ENCODE data around the gene ZNF580. TPM values are rescaled to one million over a fixed set of nuclear protein-coding genes. Genes with fewer than 3 reads are reported as not detected.
A peak's percentile ranks its signal among the peaks of the same experiment; 100 is the strongest.

ZNF580 gene
- total and polyA plus RNA-seq, 2 of the 13 experiments (the other 11 are each of a cell fraction or from before 2014, with no cell fraction given) = 4.4 to 6.0 TPM

GRCh38 chr19:55638864-55639359 is 1.9 kb upstream of the ZNF580 start:
- no peaks in the 10 kb centered on the region for H3K9me3 ChIP-seq (ENCODE audit: low read length)
- H3K79me2 ChIP-seq (ENCODE audit: insufficient read depth, low read length) = peaks cover 40% of the 10 kb centered on the region
- peak; percentile 66 for DNase-seq (ENCODE audit: low spot score)
- FAIRE-seq = peak; percentile 80
- H3K4me2 ChIP-seq (ENCODE audit: low read depth, low read length) = no peak overlapping the region
- H3K4me3 ChIP-seq (replicated peaks in 1 of 3; ENCODE audit: insufficient read depth in 1 of 3, low read depth in 2 of 3, low read length in 3 of 3) = peak overlapping the region in 1 of 3 experiments; percentile 4; a peak in 2 of 6 replicates
- intact Hi-C loops (cut with micrococcal nuclease; ENCODE audit: unreplicated experiment) = loop anchor here (10.0 kb wide), 1 partner anchor 54 kb away; the partner anchor contains the start of gene ZNF579
- no peaks in the 10 kb centered on the region for H3K36me3 ChIP-seq (replicated peaks in 1 of 2; ENCODE audit: control insufficient read depth in 1 of 2, insufficient read depth in 2 of 2, low read length in 2 of 2)
- H3K9ac ChIP-seq (ENCODE audit: insufficient read depth, low read depth, low read length) = no peak overlapping the region
- CTCF ChIA-PET (ENCODE audit: low intra/inter-chr PET ratio, low total read pairs) = no interaction called here
- POLR2A ChIA-PET = interaction anchor here (1.0 to 1.5 kb wide), 3 partner anchors 12 to 33 kb away, joined by 3 to 5 read pairs (median 4); partner anchors contain the start of genes ZNF784 and ZNF865
- no peaks in the 10 kb centered on the region for H4K20me1 ChIP-seq (ENCODE audit: insufficient read depth, low read length)
- peaks cover 51% of the 10 kb centered on the region for H3K4me1 ChIP-seq (ENCODE audit: insufficient read depth, low read length)
- ATAC-seq = peak; percentile 6; the same call in 2 of the 3 replicates
- WGBS (ENCODE audit: low lambda C conversion rate) = 62% methylated on average over 6 of the region's 6 CpGs
- no peaks in the 10 kb centered on the region; a peak in 1 of 5 replicates for H3K27me3 ChIP-seq (ENCODE audit: control insufficient read depth in 1 of 2, insufficient read depth in 2 of 2, low read length in 2 of 2)
- in situ Hi-C loops (cut with HindIII; ENCODE audit: extremely low pct_ligation_motif_present, low pct_unique_long_range_greater_than_20kb) = no loop called here
- BruUV-seq (replicated peaks) = no TSS peak
- no peak overlapping the region for H2AFZ ChIP-seq (ENCODE audit: low read length)
- H3K27ac ChIP-seq (ENCODE audit: extremely low read length, insufficient read depth, low read length) = no peak overlapping the region
- TF ChIP-seq ZNF660 (CRISPR knock-in tag; IDR thresholded peaks at IDR 0.05; ENCODE audit: borderline replicate concordance, low read depth) = no peak
- TF ChIP-seq SMC3 (IDR thresholded peaks at IDR 0.05; ENCODE audit: low read length) = peak; percentile 28; the same call in 1 of the 2 replicates
- no peak for TF ChIP-seq CHCHD3 (CRISPR knock-in tag; IDR thresholded peaks at IDR 0.05)
- no peak for TF ChIP-seq ZNF546 (CRISPR knock-in tag; conservative IDR thresholded peaks at IDR 0.05)
- TF ChIP-seq MYNN (CRISPR knock-in tag; IDR thresholded peaks at IDR 0.05; ENCODE audit: low read depth) = no peak
- no peak for TF ChIP-seq ZNF513 (CRISPR knock-in tag; conservative IDR thresholded peaks at IDR 0.05)
- TF ChIP-seq ELK4 (CRISPR knock-in tag; IDR thresholded peaks at IDR 0.05; ENCODE audit: borderline replicate concordance) = no peak
- no peak for TF ChIP-seq AKAP8 (CRISPR knock-in tag; IDR thresholded peaks at IDR 0.05)
- TF ChIP-seq ATM (IDR thresholded peaks at IDR 0.05; ENCODE audit: borderline replicate concordance) = no peak
- TF ChIP-seq CREM (IDR thresholded peaks at IDR 0.05) = no peak
- TF ChIP-seq CREM (CRISPR knock-in tag; IDR thresholded peaks at IDR 0.05) = no peak
- no peak for TF ChIP-seq ZNF264 (CRISPR knock-in tag; IDR thresholded peaks at IDR 0.05)
- TF ChIP-seq CEBPZ (IDR thresholded peaks at IDR 0.05; ENCODE audit: low read length) = no peak
- peak; percentile 60 for TF ChIP-seq PATZ1 (CRISPR knock-in tag; IDR thresholded peaks at IDR 0.05)
- no peak for TF ChIP-seq ZFP36 (IDR thresholded peaks at IDR 0.05; ENCODE audit: borderline replicate concordance, low read depth, low read length, partially characterized antibody)
- TF ChIP-seq SAP130 (CRISPR knock-in tag; IDR thresholded peaks at IDR 0.05; ENCODE audit: low read depth) = peak; percentile 55
- 0 out of 2 replicates have a peak, but pooled peaks have one; percentile 33 for TF ChIP-seq RCOR2 (CRISPR knock-in tag; IDR thresholded peaks at IDR 0.05)
- TF ChIP-seq ZNF746 (CRISPR knock-in tag; IDR thresholded peaks at IDR 0.05) = no peak
